PC-3 (cell line): ENCODE data around the gene PEA15.

Source experiments
- CTCF ChIP-seq: fragments of 300-600 bp; sonication (generic); conservative IDR thresholded peaks from 2 replicates; pipeline ENCODE4 v1.5.1; 2017; ENCODE audit warnings: antibody characterized with exemption, low read depth, mild to moderate bottlenecking, low read length
- EZH2 ChIP-seq: fragments of 300-600 bp; sonication (generic); IDR thresholded peaks from one replicate; pipeline ENCODE4 v1.6.1; 2017; ENCODE audit warnings: antibody characterized with exemption, mild to moderate bottlenecking, low read length; ENCODE audit not compliant: unreplicated experiment

- TF ChIP-seq CTCF (no peak), EZH2 (no peak)
Observed at GRCh38 chr1:160260406-160261382, 55.5 kb downstream of the PEA15 start.
